K562 (cell line): ENCODE results near the gene KIF20B.

Experiments used
- ATF2 ChIP-seq: sonication (generic); formaldehyde crosslinking; IDR thresholded peaks from 2 replicates; pipeline ENCODE4 v1.8.1; 2022; ENCODE audit warnings: missing genetic modification reagents
- RBM25 ChIP-seq: fragments of 200-400 bp; formaldehyde crosslinking; IDR thresholded peaks from 2 replicates; pipeline ENCODE4 v1.6.1; 2018; ENCODE audit warnings: low read length, low read depth, moderate library complexity; ENCODE audit not compliant: severe bottlenecking
- RBM39 ChIP-seq: fragments of 200-400 bp; formaldehyde crosslinking; optimal IDR thresholded peaks from 2 replicates; pipeline ENCODE3; 2018; ENCODE audit warnings: low read depth, low read length
- SRF ChIP-seq, 2 experiments: fragments of 250-450, 450-650 bp in 1 of 2; sonication (Bioruptor Pico) in 1 of 2; sonication (generic) in 1 of 2; formaldehyde crosslinking; IDR thresholded peaks; 2 replicates each; pipeline versions ENCODE4 v1.5.0 to v1.5.1; 2020 to 2022; ENCODE audit warnings: mild to moderate bottlenecking in 1 of 2, missing genetic modification reagents in 1 of 2
- TCF3 ChIP-seq: sonication (generic); formaldehyde crosslinking; IDR thresholded peaks from 2 replicates; pipeline ENCODE4 v1.4.0; 2020; ENCODE audit warnings: mild to moderate bottlenecking, missing genetic modification reagents
- ZNF717 ChIP-seq: fragments of 250-450 bp; sonication (Bioruptor Pico); IDR thresholded peaks from 2 replicates; pipeline ENCODE4 v1.5.0; 2021

- TF ChIP-seq TCF3 (CRISPR knock-in tag), result no peak
- no peak for TF ChIP-seq ATF2 (CRISPR knock-in tag)
- no peak for TF ChIP-seq SRF (CRISPR knock-in tag; IDR thresholded peaks at IDR 0.05)
- TF ChIP-seq RBM25, result no peak
- TF ChIP-seq ZNF717, result no peak
- no peak for TF ChIP-seq RBM39
These were observed 90.8 kb downstream of the KIF20B start for GRCh38 chr10:89792187-89792586.
